SK-N-SH treated with all-trans-retinoic acid at 6 μM for 48 hours (cell line): ENCODE measurements around the gene CFHR4.
"Not testable (repeated sequence)": the region's sequence is repeated elsewhere in the genome, so short reads cannot be mapped to it uniquely, and the experiment has no call there.

ENCODE experiments used
- CSDC2 ChIP-seq: fragments of 250-450 bp; sonication (Bioruptor Pico); IDR thresholded peaks from 2 replicates; pipeline ENCODE4 v1.5.0; 2020; ENCODE audit warnings: mild to moderate bottlenecking, moderate library complexity
- CSRNP3 ChIP-seq: fragments of 250-450 bp; sonication (Bioruptor Pico); IDR thresholded peaks from 2 replicates; pipeline ENCODE4 v1.5.1; 2021; ENCODE audit warnings: mild to moderate bottlenecking, moderate library complexity
- TCF4 ChIP-seq: fragments of 250-450 bp; sonication (Bioruptor Pico); IDR thresholded peaks from 2 replicates; pipeline ENCODE4 v1.8.0; 2021; ENCODE audit warnings: mild to moderate bottlenecking, moderate library complexity, borderline replicate concordance
- ZFP3 ChIP-seq: fragments of 250-450 bp; sonication (Bioruptor Pico); IDR thresholded peaks from 2 replicates; pipeline ENCODE4 v1.5.0; 2020; ENCODE audit warnings: mild to moderate bottlenecking, moderate library complexity
- TF ChIP-seq, protein P1 (sequence below): fragments of 250-450 bp; sonication (Bioruptor Pico); IDR thresholded peaks from 2 replicates; pipeline ENCODE4 v1.8.0; 2020; ENCODE audit warnings: mild to moderate bottlenecking, moderate library complexity, borderline replicate concordance
- TF ChIP-seq, protein P2 (sequence below): fragments of 250-450 bp; sonication (Bioruptor Pico); IDR thresholded peaks from 2 replicates; pipeline ENCODE4 v1.5.1; 2020; ENCODE audit warnings: low read depth, mild to moderate bottlenecking, moderate library complexity

GRCh38 chr1:196886560-196886959 is 1.3 kb upstream of the CFHR4 start:
- TF ChIP-seq TCF4 (CRISPR knock-in tag); CSRNP3 (CRISPR knock-in tag); ZFP3 (CRISPR knock-in tag); CSDC2: not testable (repeated sequence)
- TF ChIP-seq, protein P1, sequence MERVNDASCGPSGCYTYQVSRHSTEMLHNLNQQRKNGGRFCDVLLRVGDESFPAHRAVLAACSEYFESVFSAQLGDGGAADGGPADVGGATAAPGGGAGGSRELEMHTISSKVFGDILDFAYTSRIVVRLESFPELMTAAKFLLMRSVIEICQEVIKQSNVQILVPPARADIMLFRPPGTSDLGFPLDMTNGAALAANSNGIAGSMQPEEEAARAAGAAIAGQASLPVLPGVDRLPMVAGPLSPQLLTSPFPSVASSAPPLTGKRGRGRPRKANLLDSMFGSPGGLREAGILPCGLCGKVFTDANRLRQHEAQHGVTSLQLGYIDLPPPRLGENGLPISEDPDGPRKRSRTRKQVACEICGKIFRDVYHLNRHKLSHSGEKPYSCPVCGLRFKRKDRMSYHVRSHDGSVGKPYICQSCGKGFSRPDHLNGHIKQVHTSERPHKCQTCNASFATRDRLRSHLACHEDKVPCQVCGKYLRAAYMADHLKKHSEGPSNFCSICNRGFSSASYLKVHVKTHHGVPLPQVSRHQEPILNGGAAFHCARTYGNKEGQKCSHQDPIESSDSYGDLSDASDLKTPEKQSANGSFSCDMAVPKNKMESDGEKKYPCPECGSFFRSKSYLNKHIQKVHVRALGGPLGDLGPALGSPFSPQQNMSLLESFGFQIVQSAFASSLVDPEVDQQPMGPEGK (CRISPR knock-in tag) = not testable (repeated sequence)
- TF ChIP-seq, protein P2, sequence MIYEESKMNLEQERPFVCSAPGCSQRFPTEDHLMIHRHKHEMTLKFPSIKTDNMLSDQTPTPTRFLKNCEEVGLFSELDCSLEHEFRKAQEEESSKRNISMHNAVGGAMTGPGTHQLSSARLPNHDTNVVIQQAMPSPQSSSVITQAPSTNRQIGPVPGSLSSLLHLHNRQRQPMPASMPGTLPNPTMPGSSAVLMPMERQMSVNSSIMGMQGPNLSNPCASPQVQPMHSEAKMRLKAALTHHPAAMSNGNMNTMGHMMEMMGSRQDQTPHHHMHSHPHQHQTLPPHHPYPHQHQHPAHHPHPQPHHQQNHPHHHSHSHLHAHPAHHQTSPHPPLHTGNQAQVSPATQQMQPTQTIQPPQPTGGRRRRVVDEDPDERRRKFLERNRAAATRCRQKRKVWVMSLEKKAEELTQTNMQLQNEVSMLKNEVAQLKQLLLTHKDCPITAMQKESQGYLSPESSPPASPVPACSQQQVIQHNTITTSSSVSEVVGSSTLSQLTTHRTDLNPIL (CRISPR knock-in tag) = not testable (repeated sequence)
